Measurements from ENCODE around the gene CAPN3.

DNA sequence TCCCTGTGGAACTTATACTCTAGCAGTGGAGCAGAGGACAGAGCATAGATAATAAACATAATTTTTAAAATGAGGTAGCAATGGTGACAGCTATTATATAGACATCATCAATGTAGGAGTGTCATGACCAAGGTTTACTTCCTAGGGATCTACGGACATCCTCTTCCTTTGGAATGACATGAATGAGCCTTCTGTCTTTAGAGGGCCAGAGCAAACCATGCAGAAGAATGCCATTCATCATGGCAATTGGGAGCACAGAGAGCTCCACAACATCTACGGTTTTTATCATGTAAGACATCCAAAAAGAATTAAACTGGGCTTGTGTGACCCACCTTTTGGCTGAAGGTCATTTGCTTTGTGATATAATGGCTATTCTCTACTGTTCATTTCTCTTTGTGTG is 30.1 kb upstream of the CAPN3 start:
- TF ChIP-seq, protein P1, sequence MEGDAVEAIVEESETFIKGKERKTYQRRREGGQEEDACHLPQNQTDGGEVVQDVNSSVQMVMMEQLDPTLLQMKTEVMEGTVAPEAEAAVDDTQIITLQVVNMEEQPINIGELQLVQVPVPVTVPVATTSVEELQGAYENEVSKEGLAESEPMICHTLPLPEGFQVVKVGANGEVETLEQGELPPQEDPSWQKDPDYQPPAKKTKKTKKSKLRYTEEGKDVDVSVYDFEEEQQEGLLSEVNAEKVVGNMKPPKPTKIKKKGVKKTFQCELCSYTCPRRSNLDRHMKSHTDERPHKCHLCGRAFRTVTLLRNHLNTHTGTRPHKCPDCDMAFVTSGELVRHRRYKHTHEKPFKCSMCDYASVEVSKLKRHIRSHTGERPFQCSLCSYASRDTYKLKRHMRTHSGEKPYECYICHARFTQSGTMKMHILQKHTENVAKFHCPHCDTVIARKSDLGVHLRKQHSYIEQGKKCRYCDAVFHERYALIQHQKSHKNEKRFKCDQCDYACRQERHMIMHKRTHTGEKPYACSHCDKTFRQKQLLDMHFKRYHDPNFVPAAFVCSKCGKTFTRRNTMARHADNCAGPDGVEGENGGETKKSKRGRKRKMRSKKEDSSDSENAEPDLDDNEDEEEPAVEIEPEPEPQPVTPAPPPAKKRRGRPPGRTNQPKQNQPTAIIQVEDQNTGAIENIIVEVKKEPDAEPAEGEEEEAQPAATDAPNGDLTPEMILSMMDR (IDR thresholded peaks at IDR 0.05), result no peak
- no peak for TF ChIP-seq POLR2A (IDR thresholded peaks at IDR 0.05)
